Measurements from ENCODE around the gene ZNF358. TPM values are rescaled to one million over a fixed set of nuclear protein-coding genes. Genes with fewer than 3 reads are reported as not detected.

Gene ZNF358
- total and polyA plus RNA-seq, 4 experiments from 2014 or later = 1.6 to 8.7 (median 8.4) TPM; not detected in 1

GRCh38 chr19:7480222-7480969 lies 35.5 kb upstream of the ZNF358 start:
- H3K27ac ChIP-seq (ENCODE audit: low read depth, low read length) = no peak overlapping the region
- peaks cover 6 to 9% (median 7%) of the 10 kb centered on the region in 4 donors for H3K4me1 Mint-ChIP-seq
- CTCF ChIA-PET (ENCODE audit: partially characterized antibody) = no interaction called here
- no peak overlapping the region for H3K4me3 ChIP-seq (ENCODE audit: low read length in 2 of 2)
- H3K36me3 Mint-ChIP-seq = no peaks in the 10 kb centered on the region
- peak overlapping the region in 4 of 7 donors; percentile 26 to 90 (median 70) for H3K27ac Mint-ChIP-seq
- peaks cover 0 to 18% (median 0%) of the 10 kb centered on the region in 8 donors for H3K9me3 Mint-ChIP-seq
- H3K27me3 ChIP-seq (ENCODE audit: insufficient read depth, low read length) = no peaks in the 10 kb centered on the region
- no peaks in the 10 kb centered on the region for H3K36me3 ChIP-seq (ENCODE audit: insufficient read depth, low read length)
- H3K4me3 Mint-ChIP-seq = peak overlapping the region in 3 of 8 donors; percentile 14 to 31 (median 25)
- POLR2A ChIA-PET (ENCODE audit: partially characterized antibody) = no interaction called here
- no peaks in the 10 kb centered on the region for H3K27me3 Mint-ChIP-seq
- no peaks in the 10 kb centered on the region for H3K9me3 ChIP-seq (ENCODE audit: control insufficient read depth in 1 of 2, low read length in 2 of 2)
- peaks cover 5% of the 10 kb centered on the region for H3K4me1 ChIP-seq (ENCODE audit: insufficient read depth, low read length)
- intact Hi-C loops (cut with micrococcal nuclease) = no loop called here
- no peak for DNase-seq

- H3K27me3 ChIP-seq (ENCODE audit: insufficient read depth, low read length) = no peaks in the 10 kb centered on the region
- Mint-ChIP-seq H3K4me1 (peaks cover 6 to 9% (median 7%) of the 10 kb centered on the region in 4 donors), H3K27me3 (no peaks in the 10 kb centered on the region), H3K9me3 (peaks cover 0 to 18% (median 0%) of the 10 kb centered on the region in 8 donors), H3K4me3 (no peak overlapping the region), H3K36me3 (no peaks in the 10 kb centered on the region), H3K27ac (peak overlapping the region in 3 of 7 donors; percentile 64 to 90 (median 76))
- peaks cover 5% of the 10 kb centered on the region for H3K4me1 ChIP-seq (ENCODE audit: insufficient read depth, low read length)
- no peak overlapping the region for H3K4me3 ChIP-seq (ENCODE audit: low read length in 2 of 2)
- H3K9me3 ChIP-seq (ENCODE audit: control insufficient read depth in 1 of 2, low read length in 2 of 2) = no peaks in the 10 kb centered on the region
- DNase-seq = no peak
- CTCF ChIA-PET (ENCODE audit: partially characterized antibody) = no interaction called here
- no peak overlapping the region for H3K27ac ChIP-seq (ENCODE audit: low read depth, low read length)
- H3K36me3 ChIP-seq (ENCODE audit: insufficient read depth, low read length) = no peaks in the 10 kb centered on the region
- POLR2A ChIA-PET (ENCODE audit: partially characterized antibody) = no interaction called here
- intact Hi-C loops (cut with micrococcal nuclease) = no loop called here
Measured at GRCh38 chr19:7480970-7481255, 35.0 kb upstream of the ZNF358 start.

- Histone ChIP-seq H3K27me3 (ENCODE audit: insufficient read depth, low read length) (no peaks in the 10 kb centered on the region), H3K36me3 (ENCODE audit: insufficient read depth, low read length) (no peaks in the 10 kb centered on the region), H3K27ac (ENCODE audit: low read depth, low read length) (no peak overlapping the region), H3K4me3 (ENCODE audit: low read length in 2 of 2) (no peak overlapping the region), H3K4me1 (ENCODE audit: insufficient read depth, low read length) (peaks cover 5% of the 10 kb centered on the region), H3K9me3 (ENCODE audit: control insufficient read depth in 1 of 2, low read length in 2 of 2) (no peaks in the 10 kb centered on the region)
- no peak for DNase-seq
- Mint-ChIP-seq H3K27ac (peak overlapping the region in 3 of 7 donors; percentile 53 to 82 (median 75)), H3K36me3 (no peaks in the 10 kb centered on the region), H3K4me3 (peak overlapping the region in 2 of 8 donors; percentile 3 to 67), H3K9me3 (peaks cover 0 to 18% (median 0%) of the 10 kb centered on the region in 8 donors), H3K27me3 (no peaks in the 10 kb centered on the region), H3K4me1 (peaks cover 6 to 9% (median 7%) of the 10 kb centered on the region in 4 donors)
- intact Hi-C loops (cut with micrococcal nuclease) = no loop called here
- CTCF ChIA-PET (ENCODE audit: partially characterized antibody) = no interaction called here
- POLR2A ChIA-PET (ENCODE audit: partially characterized antibody) = interaction anchor here (0.8 kb wide), 1 partner anchor 147 kb away, joined by 3 read pairs; the partner anchor contains the start of genes PET100 and XAB2
Measured at GRCh38 chr19:7482584-7483439, 33.1 kb upstream of the ZNF358 start.

GRCh38 chr19:7483720-7484201 lies 32.1 kb upstream of the ZNF358 start:
- POLR2A ChIA-PET (ENCODE audit: partially characterized antibody) = no interaction called here
- Mint-ChIP-seq H3K27me3 (no peaks in the 10 kb centered on the region), H3K9me3 (peaks cover 0 to 20% (median 0%) of the 10 kb centered on the region in 8 donors), H3K4me3 (peak overlapping the region in 3 of 8 donors; percentile 17 to 67 (median 17)), H3K36me3 (no peaks in the 10 kb centered on the region), H3K27ac (peak overlapping the region in 5 of 7 donors; percentile 28 to 82 (median 75)), H3K4me1 (peaks cover 6 to 9% (median 7%) of the 10 kb centered on the region in 4 donors)
- no peaks in the 10 kb centered on the region for H3K27me3 ChIP-seq (ENCODE audit: insufficient read depth, low read length)
- H3K27ac ChIP-seq (ENCODE audit: low read depth, low read length) = no peak overlapping the region
- intact Hi-C loops (cut with micrococcal nuclease) = no loop called here
- H3K9me3 ChIP-seq (ENCODE audit: control insufficient read depth in 1 of 2, low read length in 2 of 2) = no peaks in the 10 kb centered on the region
- CTCF ChIA-PET (ENCODE audit: partially characterized antibody) = no interaction called here
- H3K4me1 ChIP-seq (ENCODE audit: insufficient read depth, low read length) = peaks cover 11% of the 10 kb centered on the region
- H3K4me3 ChIP-seq (ENCODE audit: low read length in 2 of 2) = no peak overlapping the region
- no peaks in the 10 kb centered on the region for H3K36me3 ChIP-seq (ENCODE audit: insufficient read depth, low read length)
- no peak for DNase-seq

GRCh38 chr19:7486923-7487322 lies 29.0 kb upstream of the ZNF358 start:
- Histone ChIP-seq H3K27ac (ENCODE audit: low read depth, low read length) (no peak overlapping the region), H3K36me3 (ENCODE audit: insufficient read depth, low read length) (no peaks in the 10 kb centered on the region), H3K9me3 (ENCODE audit: control insufficient read depth in 1 of 2, low read length in 2 of 2) (no peaks in the 10 kb centered on the region), H3K27me3 (ENCODE audit: insufficient read depth, low read length) (no peaks in the 10 kb centered on the region), H3K4me1 (ENCODE audit: insufficient read depth, low read length) (peaks cover 17% of the 10 kb centered on the region), H3K4me3 (ENCODE audit: low read length in 2 of 2) (no peak overlapping the region)
- Mint-ChIP-seq H3K36me3 (no peaks in the 10 kb centered on the region), H3K4me3 (peak overlapping the region in 3 of 8 donors; percentile 5 to 44 (median 42)), H3K4me1 (peaks cover 8 to 22% (median 15%) of the 10 kb centered on the region in 4 donors), H3K9me3 (peaks cover 0 to 16% (median 0%) of the 10 kb centered on the region in 8 donors), H3K27ac (peak overlapping the region in 2 of 7 donors; percentile 40 to 68), H3K27me3 (no peaks in the 10 kb centered on the region)
- intact Hi-C loops (cut with micrococcal nuclease) = no loop called here
- POLR2A ChIA-PET (ENCODE audit: partially characterized antibody) = interaction anchor here (1.1 kb wide), 1 partner anchor 49 kb away, joined by 3 read pairs; no protein-coding TSS in a partner anchor
- no peak for DNase-seq
- CTCF ChIA-PET (ENCODE audit: partially characterized antibody) = no interaction called here

GRCh38 chr19:7488736-7489353 lies 27.1 kb upstream of the ZNF358 start, which contains the start of gene PEX11G:
PEX11G (minus strand) TSS chr19:7489035; CDS start chr19:7489010, 25 bp downstream.
- peak within 1 kb of the TSS; percentile 52 to 96 for H3K4me3 ChIP-seq (ENCODE audit: low read length in 2 of 2)

More at GRCh38 chr19:7488736-7489353, 27.1 kb upstream of the ZNF358 start, which contains the start of gene PEX11G:
- Mint-ChIP-seq H3K9me3 (peaks cover 0 to 11% (median 0%) of the 10 kb centered on the region in 8 donors), H3K4me1 (peaks cover 3 to 22% (median 13%) of the 10 kb centered on the region in 4 donors), H3K4me3 (peak within 1 kb of the TSS; percentile 84 to 94 (median 90)), H3K36me3 (no peaks in the 10 kb centered on the region), H3K27ac (peak within 1 kb of the TSS; percentile 83 to 97 (median 92)), H3K27me3 (no peaks in the 10 kb centered on the region)
- ChIA-PET CTCF (ENCODE audit: partially characterized antibody) (no interaction called here), POLR2A (ENCODE audit: partially characterized antibody) (interaction anchor here (0.8 to 1.2 kb wide), 5 partner anchors 11 to 140 kb away, joined by 3 to 6 read pairs (median 4); partner anchors contain the start of genes ARHGEF18 and MCOLN1)
- no peaks in the 10 kb centered on the region for H3K36me3 ChIP-seq (ENCODE audit: insufficient read depth, low read length)
- peaks cover 12% of the 10 kb centered on the region for H3K4me1 ChIP-seq (ENCODE audit: insufficient read depth, low read length)
- H3K9me3 ChIP-seq (ENCODE audit: control insufficient read depth in 1 of 2, low read length in 2 of 2) = no peaks in the 10 kb centered on the region
- H3K27me3 ChIP-seq (ENCODE audit: insufficient read depth, low read length) = no peaks in the 10 kb centered on the region
- peak within 1 kb of the TSS; percentile 76 for H3K27ac ChIP-seq (ENCODE audit: low read depth, low read length)
- peak; percentile 85 to 90 (median 88) for DNase-seq
- intact Hi-C loops (cut with micrococcal nuclease) = loop anchor here (1.0 kb wide), 2 partner anchors 33 to 46 kb away; partner anchors contain the start of genes MCOLN1 and PNPLA6

Measured in CD4-positive, alpha-beta memory T cell (primary cell).